Measurements from ENCODE around the gene LGALS3BP. TPM values are rescaled to one million over a fixed set of nuclear protein-coding genes. Genes with fewer than 3 reads are reported as not detected.

The LGALS3BP gene
- total RNA-seq, 1 donor from 2014 or later: 12.6 TPM

DNA sequence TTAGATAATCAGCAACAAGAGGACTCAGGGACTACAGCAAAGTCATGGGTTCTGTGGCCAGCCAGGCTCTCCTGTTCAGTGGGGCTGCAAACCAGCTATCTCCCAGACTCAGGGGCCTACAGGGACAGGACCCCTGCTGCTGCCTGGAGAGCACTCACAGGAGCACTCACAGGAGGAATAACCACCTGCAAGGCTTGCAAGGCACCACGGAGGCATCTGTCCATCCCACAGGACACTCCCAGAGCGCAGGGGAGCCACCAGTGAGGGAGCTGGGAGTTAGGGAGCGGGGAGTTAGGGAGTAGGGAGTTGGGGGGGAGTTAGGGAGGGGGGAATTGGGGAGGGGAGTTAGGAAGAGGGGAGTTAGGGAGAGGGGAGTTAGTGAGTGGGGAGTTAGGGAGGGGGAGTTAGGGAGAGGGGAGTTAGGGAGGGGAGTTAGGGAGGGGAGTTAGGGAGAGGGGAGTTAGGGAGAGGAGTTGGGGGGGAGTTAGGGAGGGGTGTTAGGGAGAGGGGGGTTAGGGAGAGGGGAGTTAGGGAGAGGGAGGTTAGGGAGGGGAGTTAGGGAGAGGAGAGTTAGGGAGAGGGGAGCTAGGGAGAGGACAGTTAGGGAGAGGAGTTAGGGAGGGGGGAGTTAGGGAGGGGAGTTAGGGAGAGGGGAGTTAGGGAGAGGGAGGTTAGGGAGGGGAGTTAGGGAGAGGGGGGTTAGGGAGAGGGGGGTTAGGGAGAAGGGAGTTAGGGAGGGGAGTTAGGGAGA lies 24.1 kb upstream of the LGALS3BP start:
- H3K4me3 Mint-ChIP-seq (ENCODE audit: unreplicated experiment): no peak overlapping the region
- H3K4me1 Mint-ChIP-seq (ENCODE audit: unreplicated experiment): peaks cover 26% of the 10 kb centered on the region
- H3K36me3 Mint-ChIP-seq (ENCODE audit: low read depth, unreplicated experiment): peaks cover 24% of the 10 kb centered on the region
- H3K27ac Mint-ChIP-seq (ENCODE audit: unreplicated experiment): no peak overlapping the region
- TF ChIP-seq CTCF (IDR thresholded peaks at IDR 0.05; ENCODE audit: unreplicated experiment): no peak
- peaks cover 12% of the 10 kb centered on the region for H3K27me3 Mint-ChIP-seq (ENCODE audit: unreplicated experiment)
- H3K9me3 Mint-ChIP-seq (ENCODE audit: unreplicated experiment): no peaks in the 10 kb centered on the region
- DNase-seq (ENCODE audit: low spot score): no peak

GRCh38 chr17:79002796-79003593 lies 23.3 kb upstream of the LGALS3BP start:
- peak overlapping the region; percentile 71 for H3K4me3 Mint-ChIP-seq (ENCODE audit: unreplicated experiment)
- peaks cover 19% of the 10 kb centered on the region for H3K36me3 Mint-ChIP-seq (ENCODE audit: low read depth, unreplicated experiment)
- H3K27me3 Mint-ChIP-seq (ENCODE audit: unreplicated experiment): peaks cover 11% of the 10 kb centered on the region
- TF ChIP-seq CTCF (IDR thresholded peaks at IDR 0.05; ENCODE audit: unreplicated experiment): no peak
- H3K4me1 Mint-ChIP-seq (ENCODE audit: unreplicated experiment): peaks cover 20% of the 10 kb centered on the region
- DNase-seq (ENCODE audit: low spot score): no peak
- H3K9me3 Mint-ChIP-seq (ENCODE audit: unreplicated experiment): no peaks in the 10 kb centered on the region
- H3K27ac Mint-ChIP-seq (ENCODE audit: unreplicated experiment): no peak overlapping the region

GRCh38 chr17:79002291-79002690 lies 22.6 kb upstream of the LGALS3BP start:
- Mint-ChIP-seq H3K27me3 (ENCODE audit: unreplicated experiment) (peaks cover 11% of the 10 kb centered on the region), H3K36me3 (ENCODE audit: low read depth, unreplicated experiment) (peaks cover 16% of the 10 kb centered on the region), H3K4me3 (ENCODE audit: unreplicated experiment) (peak overlapping the region; percentile 71), H3K4me1 (ENCODE audit: unreplicated experiment) (peaks cover 16% of the 10 kb centered on the region), H3K9me3 (ENCODE audit: unreplicated experiment) (no peaks in the 10 kb centered on the region), H3K27ac (ENCODE audit: unreplicated experiment) (peak overlapping the region; percentile 48)
- TF ChIP-seq CTCF (IDR thresholded peaks at IDR 0.05; ENCODE audit: unreplicated experiment): no peak
- no peak for DNase-seq (ENCODE audit: low spot score)

- no peak overlapping the region for H3K27ac Mint-ChIP-seq (ENCODE audit: unreplicated experiment)
- H3K36me3 Mint-ChIP-seq (ENCODE audit: low read depth, unreplicated experiment): peaks cover 19% of the 10 kb centered on the region
Measured at GRCh38 chr17:79001190-79002020, 21.7 kb upstream of the LGALS3BP start.

More at GRCh38 chr17:79001190-79002020, 21.7 kb upstream of the LGALS3BP start:
- Mint-ChIP-seq H3K4me1 (ENCODE audit: unreplicated experiment) (peaks cover 11% of the 10 kb centered on the region), H3K4me3 (ENCODE audit: unreplicated experiment) (no peak overlapping the region), H3K9me3 (ENCODE audit: unreplicated experiment) (no peaks in the 10 kb centered on the region), H3K27me3 (ENCODE audit: unreplicated experiment) (peaks cover 14% of the 10 kb centered on the region)
- DNase-seq (ENCODE audit: low spot score): no peak
- no peak for TF ChIP-seq CTCF (IDR thresholded peaks at IDR 0.05; ENCODE audit: unreplicated experiment)
